T-cell (primary cell): Measurements from ENCODE around the gene TUBB3. TPM values are rescaled to one million over a fixed set of nuclear protein-coding genes. Genes with fewer than 3 reads are reported as not detected.
"Not testable (repeated sequence)": the region's sequence is repeated elsewhere in the genome, so short reads cannot be mapped to it uniquely, and the experiment has no call there.

Experiments
- ATAC-seq, 4 experiments: fragments of 200-7000 bp in 3 of 4; fragments of 150-1000 bp in 1 of 4; cut with Tn5 transposase; replicated peaks in 1 of 4; 1 replicate in 3 of 4; 2 replicates in 1 of 4; pipeline ENCODE4 v1.10.0; 2021; ENCODE audit warnings: moderate library complexity in 3 of 4, mild to moderate bottlenecking in 2 of 4, moderate number of reproducible peaks in 1 of 4
- CTCF ChIA-PET, 2 donors: fragments of 300-600 bp; sonication (Branson Sonifier 250); formaldehyde crosslinking; loops; one replicate each; lab custom pipeline; 2022; ENCODE audit warnings: antibody characterized with exemption in 2 of 2; lab: Charles Lee
- POLR2A ChIA-PET, 2 donors: fragments of 300-600 bp; sonication (Branson Sonifier 250); formaldehyde crosslinking; loops; one replicate each; lab custom pipeline; 2022; ENCODE audit warnings: antibody characterized with exemption in 2 of 2; lab: Charles Lee
- DNase-seq, 35 experiments: peaks; one replicate each; pipeline versions ENCODE4 v3.0.0 to v3.0.0-alpha.2; 2013 to 2023
- H3K27ac ChIP-seq: one replicate; pipeline ENCODE4 v1.5.1; 2013; ENCODE audit warnings: low read length
- H3K27me3 ChIP-seq, 2 experiments: replicated peaks in 1 of 2; 1 replicate in 1 of 2; 2 replicates in 1 of 2; pipeline versions ENCODE4 v1.6.1 to v1.7.0; 2013; ENCODE audit warnings: low read length in 1 of 2, mixed read lengths in 1 of 2; ENCODE audit not compliant: control insufficient read depth in 2 of 2, insufficient read depth in 2 of 2; ENCODE audit errors: extremely low read depth in 1 of 2
- H3K36me3 ChIP-seq, 2 donors: 1 replicate in 1 of 2; 2 replicates in 1 of 2; pipeline versions ENCODE4 v1.6.1 to v1.7.0; 2013; ENCODE audit warnings: low read length in 1 of 2; ENCODE audit not compliant: control insufficient read depth in 2 of 2, insufficient read depth in 1 of 2; ENCODE audit errors: extremely low read depth in 1 of 2
- H3K4me1 ChIP-seq, 2 experiments: 1 replicate in 1 of 2; 2 replicates in 1 of 2; pipeline versions ENCODE4 v1.6.1 to v1.7.0; 2013; ENCODE audit warnings: low read length in 2 of 2, mixed read lengths in 1 of 2; ENCODE audit not compliant: insufficient read depth in 2 of 2, control insufficient read depth in 1 of 2; ENCODE audit errors: extremely low read depth in 1 of 2
- H3K4me3 ChIP-seq, 2 donors: 1 replicate in 1 of 2; 2 replicates in 1 of 2; pipeline versions ENCODE4 v1.5.1 to v1.7.0; 2013; ENCODE audit warnings: mild to moderate bottlenecking in 2 of 2, low read length in 1 of 2, moderate library complexity in 1 of 2; ENCODE audit not compliant: control insufficient read depth in 1 of 2; ENCODE audit errors: extremely low read depth in 1 of 2
- H3K9me3 ChIP-seq: 2 replicates; pipeline ENCODE4 v1.7.0; 2013
- H3K27ac Mint-ChIP-seq, 2 donors: one replicate each; pipeline ENCODE4 v1.8.0; 2020 to 2021; ENCODE audit warnings: mild to moderate bottlenecking in 2 of 2, mixed read lengths in 2 of 2
- H3K27me3 Mint-ChIP-seq, 2 donors: one replicate each; pipeline ENCODE4 v1.8.0; 2021 to 2022; ENCODE audit warnings: mixed read lengths in 2 of 2
- H3K36me3 Mint-ChIP-seq: one replicate; pipeline ENCODE4 v1.8.0; 2021; ENCODE audit warnings: mixed read lengths
- H3K4me1 Mint-ChIP-seq, 3 donors: one replicate each; pipeline ENCODE4 v1.8.0; 2020 to 2022; ENCODE audit warnings: mixed read lengths in 3 of 3, mild to moderate bottlenecking in 1 of 3
- H3K4me3 Mint-ChIP-seq, 3 donors: one replicate each; pipeline ENCODE4 v1.8.0; 2020 to 2022; ENCODE audit warnings: mild to moderate bottlenecking in 3 of 3, mixed read lengths in 3 of 3, moderate library complexity in 3 of 3
- H3K9me3 Mint-ChIP-seq, 3 donors: one replicate each; pipeline ENCODE4 v1.8.0; 2020 to 2022; ENCODE audit warnings: mixed read lengths in 3 of 3
- WGBS: methylation state at CpG from one replicate; pipeline ENCODE4 v1.1.5; 2013; ENCODE audit warnings: missing lambda C conversion rate; ENCODE audit not compliant: insufficient coverage; 5-methylcytosine and 5-hydroxymethylcytosine counted together
- total RNA-seq, 35 experiments: library from RNA in 6 of 35; stranded (reverse) in 6 of 35; fragments of 120-200 nt in 1 of 35; gene quantifications; one replicate each; pipeline versions ENCODE4 v1.2.1 to v1.2.4 and lab custom pipeline; 2013 to 2026

The TUBB3 gene
- total RNA-seq, 5 donors from 2014 or later (not counting 1 experiment from before 2014, with no cell fraction given), result 0.58 to 1.8 (median 0.93) TPM

DNA sequence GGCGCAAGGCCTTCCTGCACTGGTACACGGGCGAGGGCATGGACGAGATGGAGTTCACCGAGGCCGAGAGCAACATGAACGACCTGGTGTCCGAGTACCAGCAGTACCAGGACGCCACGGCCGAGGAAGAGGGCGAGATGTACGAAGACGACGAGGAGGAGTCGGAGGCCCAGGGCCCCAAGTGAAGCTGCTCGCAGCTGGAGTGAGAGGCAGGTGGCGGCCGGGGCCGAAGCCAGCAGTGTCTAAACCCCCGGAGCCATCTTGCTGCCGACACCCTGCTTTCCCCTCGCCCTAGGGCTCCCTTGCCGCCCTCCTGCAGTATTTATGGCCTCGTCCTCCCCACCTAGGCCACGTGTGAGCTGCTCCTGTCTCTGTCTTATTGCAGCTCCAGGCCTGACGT is 12.5 kb downstream of the TUBB3 start:
- H3K9me3 ChIP-seq, H3K27ac Mint-ChIP-seq, H3K27ac ChIP-seq, H3K36me3 Mint-ChIP-seq, H3K36me3 ChIP-seq, ATAC-seq, DNase-seq, H3K9me3 Mint-ChIP-seq, H3K4me3 Mint-ChIP-seq, H3K4me3 ChIP-seq, H3K4me1 Mint-ChIP-seq, H3K4me1 ChIP-seq, POLR2A ChIA-PET: not testable (repeated sequence)
- WGBS, result 93% methylated on average over 20 of the region's 27 CpGs
- H3K27me3 Mint-ChIP-seq, result peaks cover 0 to 18% of the 10 kb centered on the region in 2 donors
- H3K27me3 ChIP-seq, result peaks cover 0 to 32% of the 10 kb centered on the region in 2 experiments
- CTCF ChIA-PET, result interaction anchor here in 1 of 2 donors (0.6 kb wide), 1 partner anchor 29 kb away, joined by 4 read pairs; no protein-coding TSS in a partner anchor

- ChIA-PET POLR2A (no interaction called here), CTCF (no interaction called here)
Measured at GRCh38 chr16:89936034-89936433, 12.9 kb downstream of the TUBB3 start.

GRCh38 chr16:89936508-89936907 is 13.4 kb downstream of the TUBB3 start:
- ATAC-seq, result no peak
- H3K27ac Mint-ChIP-seq, result no peak overlapping the region
- H3K9me3 ChIP-seq, result no peaks in the 10 kb centered on the region
- no peak overlapping the region for H3K4me3 ChIP-seq
- no peak overlapping the region for H3K4me3 Mint-ChIP-seq
- H3K36me3 Mint-ChIP-seq, result no peaks in the 10 kb centered on the region
- no peak overlapping the region for H3K27ac ChIP-seq
- no peaks in the 10 kb centered on the region for H3K4me1 ChIP-seq
- H3K4me1 Mint-ChIP-seq, result no peaks in the 10 kb centered on the region
- H3K27me3 Mint-ChIP-seq, result peaks cover 0 to 10% of the 10 kb centered on the region in 2 donors
- no peak for DNase-seq
- H3K9me3 Mint-ChIP-seq, result no peaks in the 10 kb centered on the region
- WGBS, result 91% methylated on average over 12 of the region's 14 CpGs
- no peaks in the 10 kb centered on the region for H3K36me3 ChIP-seq
- H3K27me3 ChIP-seq, result peaks cover 0 to 26% of the 10 kb centered on the region in 2 experiments
- ChIA-PET POLR2A (no interaction called here), CTCF (no interaction called here)

More at GRCh38 chr16:89936034-89936433, 12.9 kb downstream of the TUBB3 start:
- H3K27me3 ChIP-seq, result peaks cover 0 to 30% of the 10 kb centered on the region in 2 experiments
- ATAC-seq (no peak), DNase-seq (no peak)
- no peaks in the 10 kb centered on the region for H3K36me3 ChIP-seq
- H3K9me3 ChIP-seq, result no peaks in the 10 kb centered on the region
- no peaks in the 10 kb centered on the region for H3K9me3 Mint-ChIP-seq
- H3K27me3 Mint-ChIP-seq, result peaks cover 0 to 14% of the 10 kb centered on the region in 2 donors
- WGBS, result 75% methylated on average over 10 of the region's 13 CpGs
- H3K27ac ChIP-seq, result no peak overlapping the region
- no peak overlapping the region for H3K27ac Mint-ChIP-seq
- H3K4me1 Mint-ChIP-seq, result no peaks in the 10 kb centered on the region
- no peak overlapping the region for H3K4me3 ChIP-seq
- no peaks in the 10 kb centered on the region for H3K36me3 Mint-ChIP-seq
- H3K4me1 ChIP-seq, result no peaks in the 10 kb centered on the region
- no peak overlapping the region for H3K4me3 Mint-ChIP-seq

DNA sequence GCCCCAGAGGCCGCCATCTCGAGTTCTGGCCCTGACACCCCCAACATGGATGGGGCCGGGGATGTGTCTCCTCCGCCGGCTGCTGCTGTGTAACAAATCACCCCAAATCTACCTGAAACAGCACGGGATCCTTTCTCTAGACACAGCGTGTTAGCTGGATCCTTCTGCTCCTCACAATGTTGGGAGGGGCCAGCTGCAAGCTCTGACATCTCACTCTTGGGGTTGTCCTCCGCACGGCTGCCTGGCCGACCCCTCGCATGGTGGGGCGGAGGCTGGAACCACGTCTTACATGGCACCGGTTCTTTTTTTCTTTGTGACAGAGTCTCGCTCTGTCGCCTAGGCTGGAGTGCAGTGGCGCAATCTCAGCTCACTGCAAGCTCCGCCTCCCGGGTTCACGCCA is 13.8 kb downstream of the TUBB3 start:
- no peak overlapping the region for H3K4me3 Mint-ChIP-seq
- POLR2A ChIA-PET, result no interaction called here
- CTCF ChIA-PET, result no interaction called here

GRCh38 chr16:89938175-89938885 is 15.2 kb downstream of the TUBB3 start:
- Mint-ChIP-seq H3K27ac (no peak overlapping the region), H3K4me1 (no peaks in the 10 kb centered on the region), H3K36me3 (no peaks in the 10 kb centered on the region), H3K9me3 (no peaks in the 10 kb centered on the region), H3K4me3 (no peak overlapping the region), H3K27me3 (peaks cover 0 to 16% of the 10 kb centered on the region in 2 donors)
- Histone ChIP-seq H3K4me3 (no peak overlapping the region), H3K4me1 (no peaks in the 10 kb centered on the region), H3K27ac (no peak overlapping the region), H3K36me3 (no peaks in the 10 kb centered on the region), H3K9me3 (no peaks in the 10 kb centered on the region), H3K27me3 (peaks cover 0 to 17% of the 10 kb centered on the region in 2 experiments)
- ChIA-PET CTCF (no interaction called here), POLR2A (no interaction called here)
- DNase-seq (no peak), ATAC-seq (no peak)
- 75% methylated on average over 16 of the region's 21 CpGs for WGBS

More for the DNA sequence above, 13.8 kb downstream of the TUBB3 start:
- no peak for DNase-seq
- Mint-ChIP-seq H3K27me3 (peaks cover 0 to 12% of the 10 kb centered on the region in 2 donors), H3K27ac (no peak overlapping the region), H3K36me3 (no peaks in the 10 kb centered on the region), H3K9me3 (no peaks in the 10 kb centered on the region), H3K4me1 (no peaks in the 10 kb centered on the region)
- no peaks in the 10 kb centered on the region for H3K9me3 ChIP-seq
- no peaks in the 10 kb centered on the region for H3K4me1 ChIP-seq
- no peaks in the 10 kb centered on the region for H3K36me3 ChIP-seq
- WGBS, result 90% methylated on average over 14 of the region's 20 CpGs
- H3K27ac ChIP-seq, result no peak overlapping the region
- peaks cover 0 to 22% of the 10 kb centered on the region in 2 experiments for H3K27me3 ChIP-seq
- ATAC-seq, result no peak
- H3K4me3 ChIP-seq, result no peak overlapping the region

GRCh38 chr16:89944773-89945172 is 21.6 kb downstream of the TUBB3 start:
- Histone ChIP-seq H3K36me3 (no peaks in the 10 kb centered on the region), H3K4me1 (peaks cover 3 to 19% of the 10 kb centered on the region in 2 experiments), H3K4me3 (no peak overlapping the region), H3K27ac (no peak overlapping the region), H3K27me3 (peaks cover 2 to 46% of the 10 kb centered on the region in 2 experiments), H3K9me3 (no peaks in the 10 kb centered on the region)
- ChIA-PET CTCF (no interaction called here), POLR2A (no interaction called here)
- DNase-seq (no peak), ATAC-seq (no peak)
- Mint-ChIP-seq H3K4me3 (no peak overlapping the region), H3K4me1 (peaks cover 7 to 13% (median 9%) of the 10 kb centered on the region in 3 donors), H3K27ac (no peak overlapping the region), H3K27me3 (peaks cover 21 to 32% of the 10 kb centered on the region in 2 donors), H3K36me3 (no peaks in the 10 kb centered on the region), H3K9me3 (no peaks in the 10 kb centered on the region)
- WGBS, result 73% methylated on average over 3 of the region's 5 CpGs
